C1 segment of cervical spinal cord (tissue), 14 donors: ENCODE results near the gene GOLGA6L10.
A peak's percentile ranks its signal among the peaks of the same experiment; 100 is the strongest.
"Not testable (repeated sequence)": the region's sequence is repeated elsewhere in the genome, so short reads cannot be mapped to it uniquely, and the experiment has no call there.

Experiments
- DNase-seq, 14 donors: peaks; one replicate each; lab custom pipeline; 2025; lab: John Stamatoyannopoulos, UW

Gene GOLGA6L10

GRCh38 chr15:82317516-82317915 lies 31.8 kb downstream of the GOLGA6L10 start:
- not testable (repeated sequence) for DNase-seq

DNA sequence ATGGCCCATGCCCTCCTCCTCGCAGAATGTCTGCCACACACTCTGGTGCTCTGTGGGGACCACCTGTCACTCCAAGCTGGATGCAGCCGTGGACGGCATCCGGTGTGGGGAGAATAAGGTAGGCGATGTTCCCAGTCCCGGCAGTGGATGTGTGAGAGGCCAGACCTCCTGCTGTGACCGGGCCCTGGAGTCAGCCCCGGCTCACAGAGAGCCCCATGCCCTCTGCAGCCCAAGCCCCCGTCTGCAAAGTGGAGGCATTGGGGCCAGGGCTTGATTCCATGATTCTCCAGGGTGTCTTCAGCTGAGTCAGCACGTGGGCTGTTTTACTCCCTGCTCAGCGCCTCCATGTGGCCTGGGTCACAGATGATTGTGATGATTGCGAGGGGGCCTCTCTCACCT lies 32.2 kb downstream of the GOLGA6L10 start:
- no peak for DNase-seq

- DNase-seq: not testable (repeated sequence)
Measured at GRCh38 chr15:82316247-82317090, 32.8 kb downstream of the GOLGA6L10 start.

DNA sequence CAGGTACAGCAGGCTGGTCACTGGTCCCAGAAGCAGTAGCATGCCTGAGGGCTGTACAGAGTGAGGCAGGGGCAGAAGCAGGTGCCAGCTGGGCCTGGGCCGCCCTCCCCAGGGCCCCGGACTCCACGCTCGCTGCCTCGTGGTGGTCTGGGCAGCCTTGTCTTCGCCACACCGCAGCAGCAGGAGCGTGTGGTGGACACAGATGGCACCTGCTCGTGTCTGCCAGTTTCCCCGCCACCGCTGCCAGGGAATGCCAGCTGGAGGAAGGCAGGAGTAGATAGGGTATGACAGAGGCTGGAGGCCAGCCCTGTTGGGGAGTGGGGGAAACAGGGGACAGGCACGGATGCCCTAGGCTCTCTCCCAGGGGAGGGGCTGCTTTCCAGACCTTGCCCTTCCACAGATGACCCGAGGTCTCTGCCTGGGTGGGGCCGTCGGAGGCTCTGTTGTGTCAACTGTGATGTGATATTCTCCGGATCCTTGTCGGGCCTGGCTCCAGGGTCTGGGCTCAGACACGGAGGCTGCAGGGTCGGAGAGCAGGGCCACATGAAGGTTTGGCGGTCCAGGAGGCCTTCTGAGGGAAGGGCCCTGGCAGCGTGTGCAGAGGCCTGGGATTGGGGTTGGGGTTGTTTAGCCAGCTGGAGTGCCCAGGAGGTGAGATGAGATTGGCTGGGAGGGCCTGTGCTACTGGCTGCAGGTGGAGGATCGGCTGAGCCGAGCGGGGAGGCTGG lies 33.6 kb downstream of the GOLGA6L10 start:
- peak in 1 of 14 donors; percentile 83 for DNase-seq

DNA sequence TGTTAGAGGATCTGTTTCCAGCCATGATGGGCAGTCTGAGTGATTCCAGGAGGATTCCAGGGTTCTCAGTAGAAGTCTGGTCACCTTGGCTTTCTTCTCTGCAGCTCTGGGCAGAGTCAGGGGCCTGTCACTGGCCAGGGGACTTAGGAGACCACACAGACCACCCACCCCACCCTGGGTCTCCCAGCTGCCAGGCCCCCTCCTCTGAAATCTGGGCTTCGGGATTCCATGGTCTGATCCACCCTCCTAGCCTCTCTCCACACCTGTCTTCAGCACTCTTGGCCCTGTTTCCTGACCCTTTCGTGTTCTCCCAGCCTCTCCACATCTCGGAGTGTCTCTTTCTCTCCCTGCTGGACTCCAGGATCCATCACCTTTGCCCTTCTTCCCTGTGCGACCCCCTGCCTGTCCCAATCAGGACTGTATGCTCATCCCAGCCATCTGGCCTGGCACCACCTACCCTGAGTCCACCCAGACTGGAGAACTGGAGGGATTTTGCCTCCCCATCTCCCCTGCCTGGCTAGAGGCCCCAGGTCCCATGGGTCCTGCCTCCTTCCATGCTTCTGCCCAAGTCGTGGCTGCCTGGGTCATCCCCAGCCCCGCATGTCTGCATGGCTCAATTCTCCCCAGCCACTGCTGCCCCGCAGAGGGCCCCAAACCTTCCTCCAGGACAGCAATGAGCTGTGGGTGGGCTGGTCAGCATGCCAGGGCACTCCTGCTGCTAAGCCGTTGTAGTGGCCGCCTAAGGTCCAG lies 34.3 kb downstream of the GOLGA6L10 start:
- DNase-seq: peak in 1 of 14 donors; percentile 49

GRCh38 chr15:82313951-82314768 lies 35.1 kb downstream of the GOLGA6L10 start:
- DNase-seq: not testable (repeated sequence)

- DNase-seq: no peak
Measured at GRCh38 chr15:82313446-82313845, 35.8 kb downstream of the GOLGA6L10 start.

GRCh38 chr15:82312586-82313349 lies 36.5 kb downstream of the GOLGA6L10 start:
- no peak for DNase-seq

- not testable (repeated sequence) for DNase-seq
Measured at GRCh38 chr15:82311321-82311720, 38.0 kb downstream of the GOLGA6L10 start.

- no peak for DNase-seq
Measured at GRCh38 chr15:82309802-82310201, 39.5 kb downstream of the GOLGA6L10 start.

GRCh38 chr15:82307714-82308081 lies 41.6 kb downstream of the GOLGA6L10 start:
- no peak for DNase-seq

- DNase-seq: no peak
Measured at GRCh38 chr15:82306791-82307713, 42.2 kb downstream of the GOLGA6L10 start.

DNA sequence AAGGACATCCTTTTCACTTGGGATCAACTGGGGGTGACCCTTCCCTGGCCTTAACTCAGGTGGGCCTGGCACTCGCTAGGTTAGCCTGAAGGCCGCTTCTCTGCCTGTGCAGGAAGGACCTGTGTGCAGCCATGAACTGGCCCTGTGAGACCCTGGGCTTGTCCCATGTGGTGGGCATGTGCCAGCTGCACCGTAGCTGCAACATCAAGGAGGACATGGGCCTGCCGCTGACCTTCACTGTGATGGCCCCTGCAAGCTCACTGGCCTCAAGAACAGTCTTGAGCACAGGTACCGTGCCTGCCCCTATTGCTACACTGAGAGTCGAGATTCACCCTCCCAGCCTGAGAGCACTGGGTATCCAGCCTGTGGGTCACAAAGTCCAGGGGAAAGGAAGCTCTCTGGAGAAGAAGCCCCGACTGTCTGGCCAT lies 43.6 kb downstream of the GOLGA6L10 start:
- no peak for DNase-seq

DNA sequence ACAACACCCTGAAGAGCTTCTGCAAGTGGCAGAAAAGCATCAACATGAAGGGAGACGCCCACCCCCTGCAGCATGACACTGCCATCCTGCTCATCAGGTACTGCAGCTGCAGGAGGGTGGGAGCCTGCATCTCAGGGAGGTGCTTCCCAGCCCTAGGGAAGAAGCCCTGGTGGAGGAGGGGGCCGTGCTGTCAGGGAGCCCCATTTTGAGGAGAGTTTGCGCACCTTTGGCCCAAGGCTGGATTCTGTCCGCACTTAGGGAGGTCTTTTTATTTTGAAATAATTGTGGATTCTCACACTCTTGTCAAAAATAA lies 44.5 kb downstream of the GOLGA6L10 start:
- DNase-seq: no peak

DNA sequence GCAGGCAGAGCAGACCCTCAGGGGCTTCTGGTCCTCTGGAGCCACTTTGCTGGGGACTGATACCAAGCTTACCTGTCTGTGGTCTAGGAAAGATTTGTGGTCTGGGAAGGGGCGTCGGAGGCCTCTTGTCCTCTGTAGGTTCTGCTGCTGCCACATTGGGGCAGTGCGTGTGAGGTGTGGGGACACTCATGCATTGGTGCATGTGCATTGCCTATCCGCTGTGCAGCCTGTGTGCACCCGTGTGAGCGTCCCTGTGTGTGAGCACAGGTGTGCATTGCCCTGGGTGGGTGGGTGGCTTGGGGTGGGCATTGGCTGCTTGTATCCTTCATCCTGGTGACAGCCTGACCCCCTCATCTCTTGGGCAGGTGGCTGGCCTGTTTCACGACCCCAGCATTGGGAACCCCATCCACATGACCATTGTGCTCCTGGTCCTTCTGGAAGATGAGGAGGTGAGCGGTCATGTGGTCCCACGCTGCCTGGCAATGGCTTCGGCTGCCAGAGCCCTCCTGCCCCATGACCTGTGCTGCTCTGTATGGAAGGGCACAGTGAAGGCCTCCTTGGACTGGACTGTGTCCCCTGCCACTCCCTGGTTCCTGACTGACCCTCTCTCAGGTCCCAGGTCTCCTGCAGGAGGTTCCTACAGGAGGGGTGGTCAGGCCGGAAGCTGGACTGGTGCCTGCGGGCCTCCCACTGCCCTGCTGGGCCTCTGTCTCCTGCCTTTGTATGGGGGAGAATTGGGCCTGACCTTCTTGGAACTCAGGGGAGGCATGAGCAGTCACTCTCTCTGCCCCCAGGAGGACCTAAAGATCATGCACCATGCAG lies 45.1 kb downstream of the GOLGA6L10 start:
- DNase-seq: no peak

- no peak for DNase-seq
Measured at GRCh38 chr15:82301296-82302016, 47.8 kb downstream of the GOLGA6L10 start.

DNA sequence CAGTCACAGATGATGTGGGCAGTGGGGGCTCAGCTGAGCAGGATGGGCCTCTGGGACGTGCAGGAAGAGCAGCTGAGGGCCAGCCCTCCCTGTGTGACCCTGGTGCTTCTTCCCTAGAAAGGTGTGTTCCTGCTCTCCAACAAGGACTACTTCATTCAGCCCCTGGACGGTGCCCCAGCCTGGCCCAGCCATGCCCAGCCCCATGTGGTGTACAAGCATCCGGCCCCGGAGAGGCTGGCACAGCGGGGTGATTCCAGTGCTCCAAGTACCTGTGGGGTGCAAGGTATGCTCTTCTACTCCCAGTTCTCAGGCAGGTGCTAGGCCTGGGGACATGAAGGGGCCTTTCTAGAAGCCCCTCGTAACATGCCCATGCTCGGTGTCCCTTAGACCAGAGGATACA lies 48.4 kb downstream of the GOLGA6L10 start:
- no peak for DNase-seq

DNA sequence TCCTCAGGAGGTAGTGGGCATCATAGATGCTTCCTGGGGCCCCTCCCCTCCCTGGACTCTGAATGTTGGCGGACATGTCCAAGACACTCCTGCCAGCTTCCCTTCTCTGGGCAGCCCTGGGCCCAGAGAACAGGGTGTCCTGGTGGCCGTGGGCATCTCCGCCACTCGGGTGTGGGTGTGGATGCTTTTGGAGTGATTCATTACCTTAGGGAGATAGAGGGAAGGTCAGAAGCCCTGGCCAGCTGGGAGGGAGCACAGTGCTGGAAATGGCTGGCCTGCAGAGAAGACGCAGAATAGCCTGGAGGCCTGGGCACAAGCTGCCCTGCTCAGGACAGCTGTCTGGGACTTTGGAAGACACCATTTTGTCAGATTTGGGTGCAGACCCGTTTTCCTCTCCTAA lies 48.9 kb downstream of the GOLGA6L10 start:
- not testable (repeated sequence) for DNase-seq
